Pancreas (tissue), 10 donors: Measurements from ENCODE around the gene LANCL2. TPM values are rescaled to one million over a fixed set of nuclear protein-coding genes. Genes with fewer than 3 reads are reported as not detected.

Source experiments
- ATAC-seq, 4 donors: fragments of 200-7000 bp; cut with Tn5 transposase; one replicate each; pipeline versions ENCODE4 v1.8.0 to v1.9.1; 2020; ENCODE audit warnings: mild to moderate bottlenecking in 4 of 4, moderate library complexity in 4 of 4
- DNase-seq, 6 donors: peaks; one replicate each; pipeline ENCODE4 v3.0.0-alpha.2; 2020
- FAIRE-seq: peaks from 2 replicates; lab custom pipeline; 2012; peaks lifted over from hg19 to GRCh38; lab: Jason Lieb, UNC
- H3K27ac ChIP-seq, 4 donors: fragments of 200-600 bp; sonication (generic); 1 replicate in 3 of 4; 2 replicates in 1 of 4; pipeline versions ENCODE4 v1.5.0 to v1.8.0; 2020
- H3K27me3 ChIP-seq, 4 donors: fragments of 200-600 bp; one replicate each; pipeline ENCODE4 v1.8.0; 2021
- H3K36me3 ChIP-seq, 3 donors: fragments of 200-600 bp; sonication (generic) in 1 of 3; one replicate each; pipeline versions ENCODE4 v1.5.0 to v1.8.0; 2020 to 2021
- H3K4me1 ChIP-seq, 3 donors: fragments of 200-600 bp; one replicate each; pipeline ENCODE4 v1.8.0; 2021
- H3K4me3 ChIP-seq, 4 donors: fragments of 200-600 bp; sonication (generic) in 2 of 4; one replicate each; pipeline versions ENCODE4 v1.5.0 to v1.8.0; 2020 to 2021
- H3K9me3 ChIP-seq, 4 donors: fragments of 200-600 bp; one replicate each; pipeline ENCODE4 v1.8.0; 2021
- WGBS, 2 donors: extraction: QIAGEN DNeasy Blood & Tissue Kit; methylation state at CpG; one replicate each; pipeline ENCODE4 v1.1.7; 2013; 5-methylcytosine and 5-hydroxymethylcytosine counted together
- intact Hi-C, 3 donors: fragments of 100-400 bp; cut with DNase I; formaldehyde crosslinking; loops; one replicate each; pipeline versions ENCODE4 v1.11.1 to v1.14.2; 2022
- polyA plus RNA-seq, 2 donors: library from polyadenylated mRNA; stranded (reverse); fragments of 200-250 nt; gene quantifications; one replicate each; pipeline ENCODE4 v1.2.3, GENCODE V29; 2013
- total RNA-seq, 6 donors: library from RNA; stranded (reverse); fragmentation: NEBNext Ultra II Directional in 4 of 6; extraction: Animal tissue kit (Norgen Biotek cat#: 25700) in 4 of 6; gene quantifications; one replicate each; pipeline versions ENCODE4 v1.2.1 to v1.2.4, GENCODE V29; 2021 to 2023
- TF ChIP-seq, protein P1 (sequence below), 4 donors: fragments of 200-600 bp; sonication (generic) in 3 of 4; IDR thresholded peaks; one replicate each; pipeline versions ENCODE4 v1.5.0 to v1.8.0; 2021; ENCODE audit warnings: antibody characterized with exemption in 4 of 4
- donor health status: healthy with polysubstance abuse.
- donor health status: DM: no; HTN: no; CAD: no; lungs with moderate emphysema.
- donor health status: DM: no; HTN: no; CAD: no.
- donor health status: control.
- donor health status: control.
- donor health status: Bipolar disorder and iron deficiency.
- donor health status: DM: yes; HTN: yes; CAD: no.
- donor health status: DM: no; HTN: no; CAD: no.
- donor health status: DM: no; HTN: no; CAD: no.
- donor health status: DM: yes; HTN: yes; CAD: no.

The LANCL2 gene
- total and polyA plus RNA-seq, 8 donors: 4.6 to 8.5 (median 6.3) TPM

DNA sequence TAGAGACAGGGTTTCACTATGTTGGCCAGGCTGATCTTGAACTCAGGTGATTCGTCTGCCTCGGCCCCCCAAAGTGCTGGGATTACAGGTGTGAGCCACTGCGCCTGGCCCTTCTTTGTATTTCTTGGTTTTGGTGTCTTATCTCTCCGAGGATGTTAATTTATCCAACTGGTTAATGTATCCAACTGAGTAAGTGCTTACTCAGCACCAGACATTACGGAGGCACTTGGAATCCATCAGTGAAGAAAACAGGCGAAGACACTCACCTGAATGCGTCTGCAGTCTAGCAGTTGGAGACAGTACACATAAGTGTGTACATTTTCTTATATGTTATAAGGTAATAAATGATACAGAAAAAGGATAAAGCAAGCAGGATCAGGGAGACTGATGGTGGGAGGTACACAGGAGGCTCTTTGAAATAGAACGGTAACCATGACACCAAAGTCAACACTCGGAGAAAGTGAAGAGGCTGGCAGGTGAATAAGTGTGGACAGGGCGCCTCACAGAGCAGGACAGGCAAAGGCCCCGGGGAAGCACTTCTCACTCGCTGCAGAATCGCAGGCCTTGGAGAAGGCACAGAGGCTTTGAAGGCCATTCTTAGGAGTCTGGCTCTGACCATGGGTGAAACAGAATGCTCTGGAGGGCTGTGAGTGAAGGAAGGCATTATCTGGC, 73.1 kb downstream of the LANCL2 start:
- DNase-seq (no peak), FAIRE-seq (no peak), ATAC-seq (peak in 1 of 4 donors; percentile 47)
- intact Hi-C loops: no loop called here
- Histone ChIP-seq H3K27me3 (no peaks in the 10 kb centered on the region), H3K4me3 (no peak overlapping the region), H3K9me3 (no peaks in the 10 kb centered on the region), H3K4me1 (no peaks in the 10 kb centered on the region), H3K36me3 (no peaks in the 10 kb centered on the region), H3K27ac (no peak overlapping the region)
- WGBS, 2 donors: 78 to 84% methylated on average over 13 of the region's 13 CpGs
- TF ChIP-seq, protein P1, sequence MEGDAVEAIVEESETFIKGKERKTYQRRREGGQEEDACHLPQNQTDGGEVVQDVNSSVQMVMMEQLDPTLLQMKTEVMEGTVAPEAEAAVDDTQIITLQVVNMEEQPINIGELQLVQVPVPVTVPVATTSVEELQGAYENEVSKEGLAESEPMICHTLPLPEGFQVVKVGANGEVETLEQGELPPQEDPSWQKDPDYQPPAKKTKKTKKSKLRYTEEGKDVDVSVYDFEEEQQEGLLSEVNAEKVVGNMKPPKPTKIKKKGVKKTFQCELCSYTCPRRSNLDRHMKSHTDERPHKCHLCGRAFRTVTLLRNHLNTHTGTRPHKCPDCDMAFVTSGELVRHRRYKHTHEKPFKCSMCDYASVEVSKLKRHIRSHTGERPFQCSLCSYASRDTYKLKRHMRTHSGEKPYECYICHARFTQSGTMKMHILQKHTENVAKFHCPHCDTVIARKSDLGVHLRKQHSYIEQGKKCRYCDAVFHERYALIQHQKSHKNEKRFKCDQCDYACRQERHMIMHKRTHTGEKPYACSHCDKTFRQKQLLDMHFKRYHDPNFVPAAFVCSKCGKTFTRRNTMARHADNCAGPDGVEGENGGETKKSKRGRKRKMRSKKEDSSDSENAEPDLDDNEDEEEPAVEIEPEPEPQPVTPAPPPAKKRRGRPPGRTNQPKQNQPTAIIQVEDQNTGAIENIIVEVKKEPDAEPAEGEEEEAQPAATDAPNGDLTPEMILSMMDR (IDR thresholded peaks at IDR 0.05): no peak

DNA sequence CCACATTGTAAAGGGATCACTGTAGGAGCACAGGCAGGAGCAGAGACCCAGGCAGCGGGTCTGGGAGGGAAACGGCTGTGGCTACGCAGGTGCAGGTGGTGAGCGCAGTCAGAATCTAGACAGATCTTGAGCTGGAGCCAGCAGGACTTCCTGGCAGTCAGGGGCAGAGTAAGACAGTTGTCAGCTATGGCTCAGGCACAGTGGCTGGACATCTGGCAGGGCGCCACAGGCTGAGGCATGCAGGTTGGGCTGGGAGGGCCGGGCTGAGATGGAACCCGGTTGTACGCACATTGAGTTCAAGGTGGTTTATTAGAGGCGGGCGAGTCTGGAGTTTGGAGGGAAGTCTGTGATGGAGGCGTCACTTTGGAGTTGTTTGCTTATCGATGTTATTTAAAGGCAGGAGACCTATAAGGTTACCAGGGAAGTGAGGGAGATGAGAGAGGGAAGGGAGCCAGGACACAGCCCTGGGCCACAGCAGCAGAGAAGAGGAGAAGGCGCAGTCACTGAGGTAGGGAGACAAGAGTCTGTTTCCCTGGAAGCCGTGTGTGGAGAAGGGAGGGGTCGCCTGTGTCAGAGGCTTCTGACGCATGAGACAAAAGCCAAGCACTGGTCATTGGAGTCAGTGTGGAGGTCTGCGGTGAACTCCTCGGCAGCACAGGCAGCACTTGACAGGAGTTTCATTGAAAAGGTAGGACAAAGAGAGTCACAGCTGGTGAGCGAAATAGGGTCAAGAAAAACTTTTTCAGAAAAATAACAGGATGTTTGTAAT, 73.8 kb downstream of the LANCL2 start:
- H3K27ac ChIP-seq: no peak overlapping the region
- FAIRE-seq (no peak), DNase-seq (peak in 2 of 6 donors; percentile 44 to 66), ATAC-seq (peak in 1 of 4 donors; percentile 14)
- intact Hi-C loops: no loop called here
- H3K36me3 ChIP-seq: no peaks in the 10 kb centered on the region
- 63 to 68% methylated on average over 19 of the region's 19 CpGs for WGBS, 2 donors
- H3K27me3 ChIP-seq: no peaks in the 10 kb centered on the region
- H3K4me3 ChIP-seq: no peak overlapping the region
- H3K4me1 ChIP-seq: no peaks in the 10 kb centered on the region
- no peaks in the 10 kb centered on the region for H3K9me3 ChIP-seq
- TF ChIP-seq, protein P1 (IDR thresholded peaks at IDR 0.05): no peak

DNA sequence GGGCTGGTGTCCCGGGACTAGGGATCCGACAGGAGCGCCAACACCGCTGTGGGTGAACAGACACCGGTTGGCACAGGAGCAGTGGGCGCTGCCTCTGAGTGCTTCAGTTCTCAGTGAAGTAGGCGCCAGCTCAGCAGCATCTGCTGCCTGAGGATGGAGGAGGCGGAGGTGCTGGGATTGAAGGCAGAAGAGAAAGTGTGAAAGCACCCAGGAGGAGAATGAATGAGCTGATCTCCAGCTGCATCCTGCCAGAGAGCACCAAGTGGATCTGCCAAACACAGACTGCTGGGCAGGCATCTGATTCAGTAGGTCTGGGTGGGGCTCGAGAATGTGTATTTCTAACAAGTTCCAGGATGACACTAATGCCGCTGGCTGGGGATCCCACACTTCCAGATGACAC, 74.5 kb downstream of the LANCL2 start:
- ATAC-seq (peak in 1 of 4 donors; percentile 41), DNase-seq (peak in 1 of 6 donors; percentile 49), FAIRE-seq (no peak)
- intact Hi-C loops: no loop called here
- Histone ChIP-seq H3K36me3 (no peaks in the 10 kb centered on the region), H3K4me1 (no peaks in the 10 kb centered on the region), H3K27me3 (no peaks in the 10 kb centered on the region), H3K4me3 (no peak overlapping the region), H3K27ac (no peak overlapping the region), H3K9me3 (no peaks in the 10 kb centered on the region)
- WGBS, 2 donors: 81 to 83% methylated on average over 10 of the region's 10 CpGs
- TF ChIP-seq, protein P1 (IDR thresholded peaks at IDR 0.05): no peak

DNA sequence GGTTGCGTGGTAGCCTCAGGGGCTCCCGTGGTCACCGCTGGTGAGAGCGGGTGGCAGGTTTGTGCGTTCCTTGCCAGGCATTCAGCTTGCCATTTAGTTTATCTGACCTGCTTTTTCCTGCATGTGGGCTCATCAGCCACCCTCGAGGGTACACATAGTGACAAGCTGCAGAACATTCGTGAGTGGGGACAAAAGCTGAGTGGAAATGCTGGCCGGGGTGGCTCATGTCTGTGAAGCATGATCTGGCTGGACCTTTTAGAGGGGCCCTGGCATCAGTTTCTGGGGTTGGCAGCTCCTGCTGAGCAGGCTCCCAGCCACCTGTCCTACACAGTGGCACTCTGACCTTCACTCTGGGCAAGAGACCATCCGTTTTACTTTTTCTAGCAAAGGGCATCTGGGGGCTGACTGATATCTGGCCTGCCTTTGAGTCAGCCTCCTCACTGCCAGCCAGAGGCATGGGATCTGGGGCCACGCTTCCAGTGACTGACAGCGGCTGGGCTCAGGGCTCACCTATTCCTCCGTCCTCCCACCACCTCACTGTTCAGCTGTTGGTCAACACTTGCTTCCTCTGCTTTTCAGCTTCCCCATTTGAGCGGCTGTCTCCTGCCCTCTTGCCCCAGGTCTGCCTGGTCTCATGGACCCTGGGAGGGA, 75.0 kb downstream of the LANCL2 start:
- FAIRE-seq (no peak), ATAC-seq (no peak), DNase-seq (no peak)
- H3K4me1 ChIP-seq: no peaks in the 10 kb centered on the region
- H3K9me3 ChIP-seq: no peaks in the 10 kb centered on the region
- H3K4me3 ChIP-seq: no peak overlapping the region
- H3K36me3 ChIP-seq: no peaks in the 10 kb centered on the region
- H3K27me3 ChIP-seq: no peaks in the 10 kb centered on the region
- 77 to 81% methylated on average over 13 of the region's 13 CpGs for WGBS, 2 donors
- intact Hi-C loops: no loop called here
- TF ChIP-seq, protein P1 (IDR thresholded peaks at IDR 0.05): no peak
- H3K27ac ChIP-seq: no peak overlapping the region
